Measurements from ENCODE around the gene BST1. TPM values are rescaled to one million over a fixed set of nuclear protein-coding genes. Genes with fewer than 3 reads are reported as not detected.

Gene BST1
- total RNA-seq, 1 experiment from 2014 or later = 0.69 TPM

DNA sequence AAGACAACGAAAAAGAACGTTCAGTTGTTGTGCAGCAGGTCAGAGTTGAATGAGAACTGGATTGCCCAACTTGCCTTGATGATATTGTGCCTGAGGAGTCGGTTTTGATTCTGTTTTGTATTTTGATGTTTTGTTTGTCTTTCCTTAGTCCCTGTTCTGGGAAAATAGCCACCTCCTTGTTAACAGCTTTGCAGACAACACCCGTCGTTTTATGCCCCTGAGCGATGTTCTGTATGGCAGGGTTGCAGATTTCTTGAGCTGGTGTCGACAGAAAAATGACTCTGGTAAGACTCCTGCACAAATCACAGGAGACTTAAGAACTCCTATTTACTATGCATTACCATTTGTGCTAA is 4.5 kb downstream of the BST1 start:
- Histone ChIP-seq H3K4me2 (ENCODE audit: low read length) (no peak overlapping the region), H3K4me1 (ENCODE audit: insufficient read depth, low read length) (no peaks in the 10 kb centered on the region), H3K9me3 (ENCODE audit: low read length) (no peaks in the 10 kb centered on the region), H3K27ac (ENCODE audit: low read length) (no peak overlapping the region), H4K20me1 (ENCODE audit: low read length) (no peaks in the 10 kb centered on the region), H3K4me3 (ENCODE audit: low read length) (no peak overlapping the region), H2AFZ (ENCODE audit: low read length) (no peak overlapping the region), H3K9ac (ENCODE audit: low read length) (no peak overlapping the region), H3K36me3 (ENCODE audit: low read depth, low read length) (no peaks in the 10 kb centered on the region), H3F3A (ENCODE audit: low read length, unreplicated experiment) (no peaks in the 10 kb centered on the region), H3K9me2 (replicated peaks; ENCODE audit: low read length) (no peaks in the 10 kb centered on the region), H3K79me2 (ENCODE audit: low read length) (no peaks in the 10 kb centered on the region), H3K27me3 (ENCODE audit: low read length) (no peaks in the 10 kb centered on the region)
- CTCF ChIA-PET = no interaction called here
- ATAC-seq (no peak), DNase-seq (no peak)
- BruUV-seq (replicated peaks) = no TSS peak
- intact Hi-C loops (cut with micrococcal nuclease) = no loop called here
- POLR2A ChIA-PET (ENCODE audit: unreplicated experiment) = no interaction called here
- TF ChIP-seq CTCF (conservative IDR thresholded peaks at IDR 0.05; ENCODE audit: low read depth, low read length) = no peak

DNA sequence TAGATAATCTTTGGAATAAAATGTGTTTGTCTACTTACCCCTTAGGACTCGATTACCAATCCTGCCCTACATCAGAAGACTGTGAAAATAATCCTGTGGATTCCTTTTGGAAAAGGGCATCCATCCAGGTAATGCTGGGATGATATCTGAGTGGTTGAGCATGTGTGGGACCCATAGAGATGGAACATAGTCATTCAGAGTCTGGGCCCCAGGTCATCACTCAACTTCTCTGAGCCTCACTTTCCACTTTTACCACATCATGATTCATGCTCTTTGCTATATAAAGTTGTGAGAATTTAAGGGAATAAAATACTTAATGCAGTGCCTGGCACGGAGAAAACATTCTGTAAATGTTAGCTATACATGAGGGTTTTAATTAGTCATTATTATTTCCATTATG is 8.9 kb downstream of the BST1 start:
- Histone ChIP-seq H3K27me3 (ENCODE audit: low read length) (no peaks in the 10 kb centered on the region), H3K4me2 (ENCODE audit: low read length) (no peak overlapping the region), H3K36me3 (ENCODE audit: low read depth, low read length) (no peaks in the 10 kb centered on the region), H3K4me3 (ENCODE audit: low read length) (no peak overlapping the region), H3K9me3 (ENCODE audit: low read length) (no peaks in the 10 kb centered on the region), H3K4me1 (ENCODE audit: insufficient read depth, low read length) (peaks cover 2% of the 10 kb centered on the region), H2AFZ (ENCODE audit: low read length) (no peak overlapping the region), H3K9me2 (replicated peaks; ENCODE audit: low read length) (no peaks in the 10 kb centered on the region), H3K9ac (ENCODE audit: low read length) (no peak overlapping the region), H3F3A (ENCODE audit: low read length, unreplicated experiment) (no peaks in the 10 kb centered on the region), H3K27ac (ENCODE audit: low read length) (no peak overlapping the region), H3K79me2 (ENCODE audit: low read length) (no peaks in the 10 kb centered on the region), H4K20me1 (ENCODE audit: low read length) (no peaks in the 10 kb centered on the region)
- no peak for ATAC-seq
- TF ChIP-seq EZH2 (IDR thresholded peaks at IDR 0.05; ENCODE audit: low read length, unreplicated experiment) (no peak), EZH2phosphoT487 (IDR thresholded peaks at IDR 0.05; ENCODE audit: borderline replicate concordance, low read length) (no peak), CTCF (conservative IDR thresholded peaks at IDR 0.05; ENCODE audit: low read depth, low read length) (no peak)
- POLR2A ChIA-PET (ENCODE audit: unreplicated experiment) = no interaction called here
- intact Hi-C loops (cut with micrococcal nuclease) = no loop called here
- DNase-seq = no peak
- no TSS peak for BruUV-seq (replicated peaks)
- CTCF ChIA-PET = no interaction called here

DNA sequence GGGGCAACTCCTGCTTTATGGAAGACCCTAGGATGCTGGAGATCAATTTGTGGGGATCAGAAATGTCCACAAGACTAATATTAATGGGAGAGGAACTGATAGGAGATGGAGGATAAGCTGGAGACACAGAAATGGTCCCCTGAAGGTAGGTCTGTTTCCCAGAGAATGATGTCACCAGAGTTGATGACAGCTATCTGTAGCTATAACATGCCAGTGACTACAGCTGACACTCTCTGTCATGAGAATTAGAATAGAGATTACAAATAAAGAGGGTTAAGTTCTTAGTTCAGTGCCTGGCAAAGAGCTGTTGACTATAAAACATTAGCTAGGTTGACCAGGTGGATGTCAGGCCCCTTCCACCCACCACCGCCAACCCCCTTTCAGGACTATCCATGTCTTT is 9.3 kb downstream of the BST1 start:
- BruUV-seq (replicated peaks) = no TSS peak
- no peak overlapping the region for H3K9ac ChIP-seq (ENCODE audit: low read length)
- no peaks in the 10 kb centered on the region for H3K9me2 ChIP-seq (replicated peaks; ENCODE audit: low read length)
- ChIA-PET CTCF (no interaction called here), POLR2A (ENCODE audit: unreplicated experiment) (no interaction called here)
- peaks cover 7% of the 10 kb centered on the region for H3K4me1 ChIP-seq (ENCODE audit: insufficient read depth, low read length)
- no peaks in the 10 kb centered on the region for H3K79me2 ChIP-seq (ENCODE audit: low read length)
- no peak overlapping the region for H3K27ac ChIP-seq (ENCODE audit: low read length)
- H4K20me1 ChIP-seq (ENCODE audit: low read length) = no peaks in the 10 kb centered on the region
- intact Hi-C loops (cut with micrococcal nuclease) = no loop called here
- ATAC-seq (no peak), DNase-seq (no peak)
- H3K27me3 ChIP-seq (ENCODE audit: low read length) = no peaks in the 10 kb centered on the region
- TF ChIP-seq EZH2phosphoT487 (IDR thresholded peaks at IDR 0.05; ENCODE audit: borderline replicate concordance, low read length) (no peak), CTCF (conservative IDR thresholded peaks at IDR 0.05; ENCODE audit: low read depth, low read length) (no peak), EZH2 (IDR thresholded peaks at IDR 0.05; ENCODE audit: low read length, unreplicated experiment) (no peak)
- no peak overlapping the region for H2AFZ ChIP-seq (ENCODE audit: low read length)
- no peaks in the 10 kb centered on the region for H3K9me3 ChIP-seq (ENCODE audit: low read length)
- no peak overlapping the region for H3K4me2 ChIP-seq (ENCODE audit: low read length)
- no peak overlapping the region for H3K4me3 ChIP-seq (ENCODE audit: low read length)
- no peaks in the 10 kb centered on the region for H3K36me3 ChIP-seq (ENCODE audit: low read depth, low read length)
- H3F3A ChIP-seq (ENCODE audit: low read length, unreplicated experiment) = no peaks in the 10 kb centered on the region
